C4-2B (cell line): ENCODE data around the gene KCNH2.
"Not testable (repeated sequence)": the region's sequence is repeated elsewhere in the genome, so short reads cannot be mapped to it uniquely, and the experiment has no call there.

ENCODE experiments used
- CTCF ChIP-seq: fragments of 450-650 bp; conservative IDR thresholded peaks from 2 replicates; pipeline ENCODE4 v1.5.1; 2017; ENCODE audit warnings: mild to moderate bottlenecking
- ZFX ChIP-seq: fragments of 450-650 bp; IDR thresholded peaks from 2 replicates; pipeline ENCODE4 v1.6.1; 2017

- TF ChIP-seq CTCF, ZFX: not testable (repeated sequence)
Measured at GRCh38 chr7:150910305-150910995, 67.7 kb downstream of the KCNH2 start.
